Calu3 (cell line): ENCODE data around the gene CCDC97. TPM values are rescaled to one million over a fixed set of nuclear protein-coding genes. Genes with fewer than 3 reads are reported as not detected.

Experiments used
- BruUV-seq: library from RNA; stranded (reverse); fragments of 400-500 nt; replicated peaks from 2 replicates; lab custom pipeline; 2021; lab: Mats Ljungman, UMichigan
- CTCF ChIA-PET: fragments of 300-600 bp; sonication (Branson Sonifier 250); formaldehyde crosslinking; loops from one replicate; lab custom pipeline; 2022; ENCODE audit warnings: antibody characterized with exemption; lab: Charles Lee
- DNase-seq: peaks from one replicate; pipeline ENCODE4 v3.0.0; 2022
- H3K27ac Mint-ChIP-seq: one replicate; pipeline ENCODE4 v1.8.0; 2022; ENCODE audit warnings: mixed read lengths; ENCODE audit not compliant: unreplicated experiment
- H3K27me3 Mint-ChIP-seq: one replicate; pipeline ENCODE4 v1.8.0; 2022; ENCODE audit warnings: mixed read lengths; ENCODE audit not compliant: unreplicated experiment
- H3K36me3 Mint-ChIP-seq: one replicate; pipeline ENCODE4 v1.8.0; 2022; ENCODE audit warnings: mild to moderate bottlenecking, moderate library complexity, mixed read lengths; ENCODE audit not compliant: insufficient read depth, unreplicated experiment
- H3K4me1 Mint-ChIP-seq: one replicate; pipeline ENCODE4 v1.8.0; 2022; ENCODE audit warnings: mild to moderate bottlenecking, low read depth, mixed read lengths; ENCODE audit not compliant: unreplicated experiment
- H3K4me3 Mint-ChIP-seq: one replicate; pipeline ENCODE4 v1.8.0; 2022; ENCODE audit warnings: mild to moderate bottlenecking, low read depth, moderate library complexity, mixed read lengths; ENCODE audit not compliant: unreplicated experiment
- H3K9me3 Mint-ChIP-seq: one replicate; pipeline ENCODE4 v1.8.0; 2022; ENCODE audit warnings: low read depth, mixed read lengths; ENCODE audit not compliant: unreplicated experiment
- intact Hi-C: fragments of 100-400 bp; cut with micrococcal nuclease; formaldehyde crosslinking; loops from one replicate; pipeline ENCODE4 v1.10.0; 2022; ENCODE audit not compliant: unreplicated experiment
- total RNA-seq: library from RNA; stranded (reverse); gene quantifications from 2 replicates; pipeline ENCODE4 v1.2.3, GENCODE V29; 2022
- TF ChIP-seq, protein P1 (sequence below): fragments of 200-600 bp; IDR thresholded peaks from one replicate; pipeline ENCODE4 v1.8.0; 2022; ENCODE audit warnings: antibody characterized with exemption; ENCODE audit not compliant: unreplicated experiment

Gene CCDC97
- total RNA-seq, 1 experiment from 2014 or later, result 45.8 TPM

GRCh38 chr19:41263850-41264580 is 46.0 kb upstream of the CCDC97 start, which contains the start of gene HNRNPUL1:
HNRNPUL1 (plus strand) TSS chr19:41264372; CDS start chr19:41264504, 132 bp downstream.
- peak within 1 kb of the TSS; percentile 100 for H3K27ac Mint-ChIP-seq
- H3K27me3 Mint-ChIP-seq, result peaks cover 12% of the 10 kb centered on the region
- TF ChIP-seq, protein P1, sequence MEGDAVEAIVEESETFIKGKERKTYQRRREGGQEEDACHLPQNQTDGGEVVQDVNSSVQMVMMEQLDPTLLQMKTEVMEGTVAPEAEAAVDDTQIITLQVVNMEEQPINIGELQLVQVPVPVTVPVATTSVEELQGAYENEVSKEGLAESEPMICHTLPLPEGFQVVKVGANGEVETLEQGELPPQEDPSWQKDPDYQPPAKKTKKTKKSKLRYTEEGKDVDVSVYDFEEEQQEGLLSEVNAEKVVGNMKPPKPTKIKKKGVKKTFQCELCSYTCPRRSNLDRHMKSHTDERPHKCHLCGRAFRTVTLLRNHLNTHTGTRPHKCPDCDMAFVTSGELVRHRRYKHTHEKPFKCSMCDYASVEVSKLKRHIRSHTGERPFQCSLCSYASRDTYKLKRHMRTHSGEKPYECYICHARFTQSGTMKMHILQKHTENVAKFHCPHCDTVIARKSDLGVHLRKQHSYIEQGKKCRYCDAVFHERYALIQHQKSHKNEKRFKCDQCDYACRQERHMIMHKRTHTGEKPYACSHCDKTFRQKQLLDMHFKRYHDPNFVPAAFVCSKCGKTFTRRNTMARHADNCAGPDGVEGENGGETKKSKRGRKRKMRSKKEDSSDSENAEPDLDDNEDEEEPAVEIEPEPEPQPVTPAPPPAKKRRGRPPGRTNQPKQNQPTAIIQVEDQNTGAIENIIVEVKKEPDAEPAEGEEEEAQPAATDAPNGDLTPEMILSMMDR, result no peak
- intact Hi-C loops, result loop anchor here (5.0 kb wide), 1 partner anchor 37 kb away; no protein-coding TSS in a partner anchor
- no peaks in the 10 kb centered on the region for H3K9me3 Mint-ChIP-seq
- H3K36me3 Mint-ChIP-seq, result peaks cover 85% of the 10 kb centered on the region
- CTCF ChIA-PET, result interaction anchor here (0.6 to 2.2 kb wide), 13 partner anchors 11 to 272 kb away, joined by 3 to 20 read pairs (median 4); partner anchors contain the start of genes B9D2 and CYP2B6
- no TSS peak for BruUV-seq
- peak; percentile 99 for DNase-seq
- H3K4me1 Mint-ChIP-seq, result peaks cover 40% of the 10 kb centered on the region
- peak within 1 kb of the TSS; percentile 95 for H3K4me3 Mint-ChIP-seq

- H3K9me3 Mint-ChIP-seq, result no peaks in the 10 kb centered on the region
- peak overlapping the region; percentile 95 for H3K4me3 Mint-ChIP-seq
- DNase-seq, result peak; percentile 60
- H3K4me1 Mint-ChIP-seq, result peaks cover 40% of the 10 kb centered on the region
- intact Hi-C loops, result loop anchor here (5.0 kb wide), 1 partner anchor 37 kb away; no protein-coding TSS in a partner anchor
- CTCF ChIA-PET, result interaction anchor here (0.6 to 1.9 kb wide), 10 partner anchors 24 to 273 kb away, joined by 3 to 20 read pairs (median 6); partner anchors contain the start of genes B9D2 and CYP2B6
- H3K27ac Mint-ChIP-seq, result peak overlapping the region; percentile 100
- H3K36me3 Mint-ChIP-seq, result peaks cover 91% of the 10 kb centered on the region
- peaks cover 12% of the 10 kb centered on the region for H3K27me3 Mint-ChIP-seq
- TF ChIP-seq, protein P1, result no peak
- BruUV-seq, result no TSS peak
Measured at GRCh38 chr19:41264581-41265394, 45.2 kb upstream of the CCDC97 start.

- H3K27me3 Mint-ChIP-seq, result peaks cover 12% of the 10 kb centered on the region
- H3K4me3 Mint-ChIP-seq, result peak overlapping the region; percentile 95
- H3K36me3 Mint-ChIP-seq, result peaks cover 92% of the 10 kb centered on the region
- peaks cover 40% of the 10 kb centered on the region for H3K4me1 Mint-ChIP-seq
- TF ChIP-seq, protein P1, result no peak
- CTCF ChIA-PET, result interaction anchor here (0.6 to 1.4 kb wide), 4 partner anchors 23 to 113 kb away, joined by 4 to 10 read pairs (median 7); no protein-coding TSS in a partner anchor
- DNase-seq, result peak; percentile 21
- no TSS peak for BruUV-seq
- peak overlapping the region; percentile 100 for H3K27ac Mint-ChIP-seq
- intact Hi-C loops, result no loop called here
- no peaks in the 10 kb centered on the region for H3K9me3 Mint-ChIP-seq
Measured at GRCh38 chr19:41265395-41266153, 44.4 kb upstream of the CCDC97 start.
